Activated CD4-positive, alpha-beta T cell treated with anti-CD3 and anti-CD28 coated beads, Interleukin-2, amount 50 U/mL, for 16 hours (primary cell): ENCODE results near the gene SGK1.
A peak's percentile ranks its signal among the peaks of the same experiment; 100 is the strongest.
"Not testable (repeated sequence)": the region's sequence is repeated elsewhere in the genome, so short reads cannot be mapped to it uniquely, and the experiment has no call there.

Experiments
- DNase-seq: peaks from one replicate; pipeline ENCODE4 v3.0.0-alpha.2; 2020

SGK1 gene

DNA sequence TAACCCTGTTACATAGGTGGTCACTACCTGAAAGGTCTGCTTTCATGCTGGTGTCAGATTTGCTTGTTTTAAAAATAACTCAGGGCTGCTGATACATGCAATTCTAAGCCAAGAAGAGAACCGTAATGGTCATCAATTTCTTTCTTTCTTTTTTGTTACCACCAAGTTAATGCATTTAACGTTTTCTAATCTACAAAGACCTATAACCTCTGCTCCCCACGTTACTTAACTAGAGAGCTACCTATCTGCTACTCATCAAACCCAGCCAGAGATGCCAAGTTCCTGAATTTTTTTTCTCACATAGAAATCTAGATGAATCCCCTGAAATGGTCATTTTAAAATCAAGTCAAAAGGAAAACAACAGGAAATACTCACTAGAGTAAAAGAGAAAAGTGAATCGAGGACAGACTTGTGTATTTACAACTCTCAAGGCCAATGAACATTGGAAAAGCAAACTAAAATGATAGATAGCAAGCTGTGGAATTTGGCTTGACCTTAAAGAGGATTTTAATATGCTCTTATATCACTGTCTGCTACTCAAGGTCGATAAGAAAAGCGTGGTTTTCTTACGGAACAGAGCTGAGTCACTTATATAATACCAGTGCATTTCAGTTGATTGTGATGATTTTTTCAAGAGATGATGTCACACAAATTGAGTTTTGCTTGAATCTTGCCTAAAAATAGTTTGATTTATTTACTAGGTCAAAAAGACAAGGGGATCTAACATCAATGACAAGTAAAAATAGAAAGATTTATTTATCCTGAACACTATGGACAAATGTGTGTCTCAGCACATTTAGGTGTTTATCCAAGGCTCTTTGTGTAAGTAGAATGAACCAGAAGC lies 67.9 kb downstream of the SGK1 start:
- DNase-seq, result peak; percentile 43

DNA sequence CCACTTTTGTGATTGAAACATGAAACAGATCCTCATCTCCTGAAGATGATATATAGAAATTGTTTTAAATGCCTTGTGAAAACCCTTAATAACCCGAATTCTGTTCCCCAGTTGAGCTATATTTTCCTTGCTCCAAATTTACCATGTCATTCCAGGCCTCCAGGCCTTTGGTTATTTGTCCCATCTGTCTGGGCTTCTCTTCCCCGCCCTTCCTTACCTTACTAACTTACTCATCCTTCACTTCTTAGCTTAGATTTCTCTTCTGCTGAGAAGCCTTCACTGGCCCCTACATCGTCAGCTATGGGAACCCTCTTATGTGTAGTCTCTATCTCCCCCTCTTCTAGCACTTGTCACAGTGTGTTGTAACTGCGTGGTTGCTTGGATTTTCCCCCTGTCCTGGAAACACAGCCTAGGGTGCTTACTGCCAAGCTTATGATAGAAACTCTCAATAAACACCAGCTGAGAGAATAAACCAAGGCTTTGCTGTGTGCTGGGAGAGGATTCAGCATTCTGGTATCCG lies 68.6 kb downstream of the SGK1 start:
- no peak for DNase-seq

DNA sequence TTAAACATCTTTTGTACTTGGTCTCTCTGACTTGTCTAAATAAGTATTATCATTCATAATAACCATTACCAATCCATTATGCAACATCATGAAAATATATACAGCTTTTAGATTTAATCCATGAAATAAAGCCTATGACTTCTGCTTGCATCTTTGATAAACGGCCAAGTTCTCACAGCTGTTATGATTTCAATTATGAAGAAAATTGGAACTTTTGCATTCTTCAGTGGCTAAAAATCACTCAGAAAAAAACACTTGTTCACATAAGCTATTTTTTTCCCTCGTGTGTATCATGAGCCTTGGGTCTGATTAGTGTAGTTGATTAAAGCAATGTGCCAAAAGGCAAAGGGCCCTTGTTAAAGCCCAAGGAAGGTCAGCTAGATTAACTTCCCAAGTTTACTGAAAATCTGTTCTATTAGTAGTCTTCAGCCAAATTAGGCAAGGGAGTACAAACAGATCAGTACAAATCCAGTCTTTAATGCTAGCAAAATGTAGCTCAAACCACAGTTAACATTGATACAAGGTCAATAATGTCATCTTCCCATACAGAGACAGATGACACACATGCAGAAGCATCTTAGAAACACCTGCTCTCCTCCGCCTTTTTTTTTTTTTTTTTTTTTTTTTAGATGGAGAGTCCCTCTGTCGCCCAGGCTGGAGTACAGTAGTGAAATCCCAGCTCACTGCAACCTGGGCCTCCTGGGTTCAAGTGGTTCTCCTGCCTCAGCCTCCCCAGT lies 69.9 kb downstream of the SGK1 start:
- DNase-seq, result no peak

DNA sequence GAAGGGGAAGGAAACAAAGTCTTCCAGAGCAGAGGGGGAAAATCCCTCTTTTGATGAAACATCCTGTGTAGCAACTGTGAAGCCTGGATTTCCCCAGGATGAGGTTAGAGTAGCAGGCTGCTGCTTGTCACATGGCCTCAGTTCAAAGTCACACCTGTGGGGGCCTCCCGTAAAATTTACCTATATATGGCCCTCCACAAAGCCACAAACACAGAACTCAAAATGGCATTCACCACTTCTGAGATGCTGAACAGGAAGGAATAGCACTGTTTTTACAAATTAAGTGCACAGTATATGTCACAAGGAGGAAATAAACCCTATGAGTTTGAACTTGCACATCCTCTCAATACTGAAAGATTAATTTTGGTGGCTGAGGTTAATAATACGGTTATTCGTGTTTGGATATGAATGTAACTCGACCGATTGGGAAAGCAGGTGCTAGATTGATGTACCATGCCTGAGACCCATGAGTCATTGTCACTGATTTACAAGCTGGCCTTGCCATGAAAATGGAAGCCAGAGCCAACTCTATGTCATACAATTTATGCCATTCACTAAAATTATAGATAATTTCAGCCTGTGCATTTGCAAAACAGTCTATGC lies 70.6 kb downstream of the SGK1 start:
- peak; percentile 94 for DNase-seq

DNA sequence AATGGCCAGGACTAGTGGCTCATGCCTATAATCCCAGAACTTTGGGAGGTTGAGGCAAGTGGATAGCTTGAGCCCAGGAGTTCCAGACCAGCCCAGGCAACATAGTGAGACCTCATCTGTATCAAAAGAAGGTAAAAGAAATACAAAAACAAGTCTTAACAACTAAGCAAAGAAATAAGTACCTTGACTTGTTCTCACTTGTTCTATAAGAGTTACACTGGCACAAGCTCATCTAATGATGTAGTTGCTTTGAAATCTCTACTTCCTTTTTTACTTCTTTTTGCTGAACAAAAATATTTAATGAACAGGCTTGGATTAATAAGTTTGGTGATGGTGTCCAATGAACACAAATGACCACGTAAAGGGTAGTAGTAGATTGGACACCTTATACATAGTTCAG lies 72.2 kb downstream of the SGK1 start:
- no peak for DNase-seq

DNA sequence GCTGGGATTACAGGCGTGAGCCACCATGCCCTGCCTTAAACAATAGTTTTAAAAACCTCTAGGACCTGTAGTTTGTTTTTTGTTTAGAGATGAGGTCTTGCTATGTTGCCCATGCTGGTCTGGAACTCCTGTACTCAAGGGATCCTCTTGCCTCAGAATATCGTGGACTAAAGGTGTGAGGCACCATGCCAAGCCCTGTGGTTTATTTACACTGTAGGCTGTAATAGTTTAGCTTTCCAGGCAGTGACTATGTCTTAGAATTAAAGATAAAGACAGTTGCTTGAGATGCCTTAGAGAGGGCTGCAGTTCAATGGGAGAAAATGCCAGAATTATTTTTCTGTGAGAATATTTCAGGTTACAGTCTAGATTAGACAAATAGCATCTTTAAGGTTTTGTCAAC lies 72.9 kb downstream of the SGK1 start:
- DNase-seq, result no peak

DNA sequence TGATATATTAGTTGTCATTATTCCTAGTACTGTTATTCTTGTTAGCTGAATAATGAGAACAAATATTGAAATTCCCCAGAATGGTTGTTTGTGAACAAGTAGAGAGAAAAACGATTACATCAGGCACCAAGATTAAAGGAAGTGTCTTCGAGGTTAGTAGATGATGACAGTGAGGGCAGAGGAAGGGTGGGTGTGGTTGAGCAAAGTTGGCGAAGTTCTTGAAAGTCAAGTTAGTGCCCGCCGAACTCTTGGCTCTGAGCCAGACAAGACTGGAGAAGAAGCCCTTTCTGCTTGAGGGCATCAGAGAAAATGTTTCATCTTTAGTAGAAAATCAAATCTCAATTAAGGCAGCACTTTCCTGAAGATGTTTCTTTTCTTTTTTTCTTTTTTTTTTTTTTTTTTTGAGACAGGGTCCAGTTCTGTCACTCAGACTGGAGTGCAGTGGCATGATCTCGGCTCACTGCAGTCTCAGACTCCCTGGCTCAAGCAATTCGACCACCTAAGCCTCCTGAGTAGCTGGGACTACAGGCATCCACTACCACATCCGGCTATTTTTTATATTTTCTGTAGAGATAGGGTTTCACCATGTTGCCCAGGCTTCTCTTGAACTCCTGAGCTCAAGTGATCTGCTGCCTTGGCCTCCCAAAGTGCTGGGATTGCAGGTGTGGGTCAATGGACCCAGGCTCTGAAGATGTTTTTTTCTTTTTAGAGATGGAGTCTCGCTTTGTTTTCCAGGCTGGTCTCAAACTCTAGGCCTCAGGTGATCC lies 77.1 kb downstream of the SGK1 start:
- peak; percentile 85 for DNase-seq

DNA sequence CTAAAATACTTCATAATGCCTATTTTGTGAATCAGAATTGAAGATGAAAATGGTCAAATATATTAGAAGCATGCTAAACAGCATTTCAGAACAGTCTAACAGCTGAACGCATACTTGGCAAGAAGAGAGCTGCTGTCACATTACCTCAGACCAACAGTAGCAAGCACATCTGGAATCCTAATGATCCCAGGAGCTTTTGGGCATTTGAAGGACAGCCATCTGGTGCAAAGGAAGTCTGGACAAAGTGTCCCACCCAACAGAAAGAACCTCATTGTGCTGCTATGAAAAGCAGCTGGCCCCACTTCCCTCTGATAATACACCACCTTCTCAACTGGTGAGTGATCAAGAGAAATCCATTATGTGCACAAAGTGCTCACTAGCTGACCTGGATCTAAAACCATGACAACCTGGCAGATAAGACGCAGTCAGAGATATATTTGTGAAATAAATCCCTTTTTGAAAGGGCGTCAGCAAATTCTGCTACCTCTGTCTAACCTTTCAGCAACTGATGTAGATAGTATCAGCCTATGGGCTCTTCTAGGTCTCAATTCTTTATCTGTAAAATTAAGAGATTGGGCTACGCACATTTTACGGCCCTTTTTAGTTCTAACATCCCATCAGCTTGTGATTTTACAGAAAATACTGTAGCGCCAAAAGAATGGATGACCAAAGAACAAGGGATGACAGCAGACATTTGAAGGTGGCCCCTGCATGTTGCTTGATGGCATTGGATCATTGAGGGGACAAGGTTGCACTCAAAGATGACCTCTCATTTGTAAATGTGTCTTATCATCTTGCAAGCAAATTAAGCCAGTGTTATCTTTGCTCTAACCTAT lies 78.7 kb downstream of the SGK1 start:
- no peak for DNase-seq

DNA sequence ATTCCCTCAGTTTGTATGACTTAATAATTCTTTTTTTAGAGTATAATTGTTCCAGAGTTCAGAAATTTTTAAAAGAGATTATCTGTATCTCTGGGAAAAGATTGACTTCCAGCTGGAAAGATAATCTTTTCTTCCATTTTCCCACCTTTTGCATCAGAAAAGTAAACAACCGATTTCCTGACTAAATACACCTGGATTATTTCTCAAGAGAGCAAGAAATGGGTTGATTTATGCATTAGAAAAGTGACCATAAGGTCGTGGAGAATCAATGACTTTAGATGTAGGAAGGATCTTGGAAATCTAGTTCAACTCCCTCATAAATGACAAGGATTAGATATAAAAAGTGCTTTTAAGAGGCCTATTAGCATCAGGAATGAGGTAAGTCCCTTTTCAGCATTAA lies 79.9 kb downstream of the SGK1 start:
- no peak for DNase-seq

DNA sequence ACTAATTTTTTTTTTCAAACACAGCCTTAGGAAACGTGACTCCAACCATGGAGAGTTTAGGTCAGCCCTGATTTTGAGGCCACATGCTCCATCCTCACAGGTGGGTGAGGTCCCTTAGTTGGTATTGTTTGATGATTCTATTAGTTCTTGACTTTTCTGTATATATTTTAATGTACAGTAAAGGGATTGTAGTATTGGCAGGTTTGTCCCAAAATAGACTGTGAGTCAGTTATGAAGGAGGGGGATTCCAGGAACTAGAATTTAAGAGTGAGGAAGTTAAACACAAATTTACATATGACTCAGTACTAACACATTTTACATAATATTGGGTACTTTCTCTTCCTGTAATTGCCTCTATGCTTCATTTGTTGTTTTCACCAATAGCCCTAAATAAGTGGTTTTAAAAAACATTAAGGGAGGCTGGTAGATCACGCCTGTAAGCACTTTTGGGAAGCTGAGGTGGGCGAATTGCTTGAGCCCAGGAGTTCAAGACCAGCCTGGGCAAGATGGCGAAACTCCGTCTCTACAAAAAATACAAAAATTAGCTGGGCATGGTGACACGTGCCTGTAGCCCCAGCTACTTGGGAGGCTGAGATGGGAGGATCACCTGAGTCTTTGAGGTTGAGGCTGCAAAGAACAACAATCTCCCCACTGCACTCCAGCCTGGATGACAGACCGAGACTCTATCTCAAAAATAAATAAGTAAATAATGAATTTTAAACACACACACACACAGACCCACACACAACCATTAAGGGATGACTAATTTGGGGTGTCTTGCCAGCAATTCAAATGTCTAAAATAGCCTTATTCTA lies 81.8 kb downstream of the SGK1 start:
- DNase-seq, result peak; percentile 84

DNA sequence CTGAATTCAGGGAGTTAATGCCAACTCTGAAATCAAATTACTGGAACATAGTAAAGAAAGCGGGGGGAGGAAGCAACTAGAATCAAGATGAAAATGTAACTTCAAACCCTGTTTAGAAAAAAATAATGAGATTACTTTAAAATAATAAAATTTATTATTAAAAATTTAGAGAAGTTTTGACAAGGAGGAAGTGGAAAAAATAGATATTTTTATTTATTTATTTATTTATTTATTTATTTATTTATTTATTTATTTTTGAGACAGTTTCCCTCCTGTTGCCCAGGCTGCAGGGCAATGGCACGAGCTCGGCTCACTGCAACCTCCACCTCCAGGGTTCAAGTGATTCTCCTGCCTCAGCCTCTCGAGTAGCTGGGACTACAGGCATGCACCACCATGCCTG lies 82.6 kb downstream of the SGK1 start:
- DNase-seq, result not testable (repeated sequence)

DNA sequence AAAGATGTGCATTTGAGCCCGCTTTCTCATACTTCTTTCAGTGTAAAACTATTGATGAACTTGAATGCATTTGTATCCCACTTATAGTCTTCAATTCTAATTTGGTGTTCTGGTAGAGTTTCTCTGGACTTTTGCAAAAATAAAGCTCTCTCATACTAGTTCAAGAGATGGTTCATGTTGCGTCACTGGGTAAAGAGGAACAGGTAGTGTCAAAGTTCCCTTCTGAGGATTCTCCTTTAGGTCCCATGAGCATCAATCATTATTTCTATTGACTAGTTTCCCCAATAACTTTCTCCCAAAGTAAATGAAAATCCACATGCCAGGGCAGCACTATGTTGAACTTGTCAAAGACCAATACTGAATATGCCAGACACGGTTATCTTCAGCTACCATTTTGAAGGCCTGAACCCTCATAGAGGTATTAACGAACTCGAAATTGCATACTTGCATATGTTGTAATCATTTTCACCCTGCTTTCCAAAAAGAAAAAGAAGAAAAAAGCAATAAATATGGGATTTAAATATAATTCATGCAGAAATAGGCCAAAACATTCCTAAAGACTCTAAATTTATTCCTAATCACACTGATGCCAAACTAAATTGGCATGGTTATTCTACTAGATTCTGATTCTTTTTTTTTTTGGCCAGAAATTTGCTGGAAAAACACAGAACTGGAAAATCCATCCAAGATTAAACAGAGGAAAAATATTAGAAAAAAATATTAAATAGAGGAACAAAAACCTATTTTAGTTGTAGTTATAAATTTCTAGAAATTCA lies 84.5 kb downstream of the SGK1 start:
- no peak for DNase-seq

DNA sequence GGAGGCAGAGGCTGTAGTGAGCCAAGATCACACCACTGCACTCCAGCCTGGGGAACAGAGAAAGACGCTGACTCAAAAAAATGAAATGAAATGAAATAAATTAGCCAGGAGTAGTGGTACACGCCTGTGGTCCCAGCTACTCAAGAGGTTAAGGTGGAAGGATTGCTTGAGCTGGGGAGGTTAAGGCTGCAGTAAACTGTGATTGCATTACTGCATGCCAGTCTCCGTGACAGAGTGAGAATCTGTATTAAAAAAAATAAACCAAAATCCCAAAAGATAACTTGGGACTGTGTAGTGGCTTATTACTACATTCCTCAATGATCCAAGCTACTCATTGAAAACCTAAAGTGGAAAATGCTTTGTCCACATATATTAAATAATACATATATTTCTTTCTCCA lies 87.0 kb downstream of the SGK1 start:
- DNase-seq, result no peak

DNA sequence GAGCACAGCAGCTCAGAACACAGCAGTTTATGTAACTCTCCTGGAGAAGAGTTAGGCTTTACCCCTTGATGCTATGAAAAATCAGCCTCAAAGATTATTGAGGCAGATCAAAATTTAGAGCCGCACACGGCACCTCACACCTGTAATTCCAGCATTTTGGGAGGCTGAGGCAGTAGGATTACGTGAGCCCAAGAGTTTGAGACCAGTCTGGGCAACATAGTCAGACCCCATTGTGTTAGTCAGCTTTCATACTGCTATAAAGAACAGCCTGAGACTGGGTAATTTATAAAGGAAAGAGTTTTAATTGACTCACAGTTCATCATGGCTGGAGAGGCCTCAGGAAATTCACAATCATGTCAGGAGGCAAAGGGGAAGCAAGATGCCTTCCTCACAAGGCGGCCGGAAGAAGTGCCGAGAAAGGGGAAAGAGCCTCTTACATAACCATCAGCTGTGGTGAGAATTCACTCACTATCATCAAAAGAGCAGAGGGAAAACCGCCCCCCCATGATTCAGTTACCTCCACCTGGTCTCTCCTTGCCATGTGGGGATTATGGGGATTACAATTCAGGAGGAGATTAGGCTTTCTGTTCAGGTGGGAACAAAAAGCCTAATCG lies 87.7 kb downstream of the SGK1 start:
- DNase-seq, result no peak

DNA sequence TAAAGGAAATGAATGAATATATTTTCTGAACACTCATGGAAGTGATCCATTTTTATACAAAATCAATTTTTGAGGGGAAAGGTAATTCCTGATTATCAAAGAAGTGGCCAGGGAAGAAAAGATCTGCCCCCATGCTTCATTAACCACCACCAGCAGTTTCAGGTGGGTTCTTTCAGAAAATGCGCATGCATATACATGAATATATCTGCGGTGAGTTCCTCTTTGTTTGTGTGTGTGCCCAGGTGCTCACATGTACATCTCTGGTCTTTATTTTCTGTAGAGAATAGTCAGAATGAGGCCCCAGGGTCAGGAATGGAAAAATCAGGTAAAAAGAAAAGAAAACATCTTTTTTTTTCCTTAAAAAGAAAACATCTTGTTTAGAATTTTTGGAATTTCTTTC lies 88.4 kb downstream of the SGK1 start:
- DNase-seq, result no peak

DNA sequence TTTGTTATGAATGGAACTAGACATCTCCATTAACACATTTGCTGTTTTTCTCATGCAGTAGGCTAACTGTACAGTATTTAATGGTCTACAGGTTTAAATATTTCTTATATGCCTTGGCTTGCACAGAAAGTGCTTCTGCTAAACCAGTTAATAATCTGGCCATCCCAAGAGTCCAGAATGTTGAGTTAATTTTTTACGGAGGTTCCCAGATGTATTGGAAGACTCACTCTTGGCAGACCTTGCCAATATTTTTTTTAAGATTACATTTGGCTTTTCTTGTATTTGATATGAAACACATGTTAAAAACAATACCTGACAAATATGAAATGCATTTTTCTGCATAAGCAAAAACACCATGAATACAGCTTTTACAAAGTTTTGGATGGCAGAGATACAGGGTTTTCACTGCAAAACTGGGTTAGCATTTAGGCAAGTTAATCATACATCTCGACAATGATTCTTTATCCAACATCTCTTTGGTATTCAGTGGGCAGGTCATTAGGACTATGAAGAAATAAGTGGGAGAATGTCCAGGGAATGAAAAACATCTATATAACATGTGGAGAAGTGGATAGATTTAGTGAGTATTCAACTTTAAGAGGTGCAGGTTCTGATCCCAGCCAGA lies 94.0 kb downstream of the SGK1 start:
- no peak for DNase-seq

DNA sequence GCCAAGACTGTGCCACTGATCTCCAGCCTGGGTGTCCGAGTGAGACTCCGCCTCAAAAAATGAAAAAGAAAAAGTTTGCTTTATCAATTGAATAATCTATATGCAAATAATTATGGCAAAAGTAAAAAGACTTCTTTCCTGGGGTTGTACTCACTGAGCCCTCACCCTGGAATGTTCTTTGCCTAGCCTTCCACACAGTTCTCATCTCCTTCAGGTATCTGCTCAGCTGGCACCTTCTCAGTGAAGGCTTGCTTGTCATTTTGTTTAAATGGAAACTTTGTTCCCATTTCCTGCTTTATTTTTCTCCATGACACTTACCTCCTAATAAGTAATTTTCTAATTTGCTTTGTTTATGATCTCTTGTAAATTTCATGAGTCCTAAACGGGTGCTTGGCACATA lies 96.7 kb downstream of the SGK1 start:
- no peak for DNase-seq

DNA sequence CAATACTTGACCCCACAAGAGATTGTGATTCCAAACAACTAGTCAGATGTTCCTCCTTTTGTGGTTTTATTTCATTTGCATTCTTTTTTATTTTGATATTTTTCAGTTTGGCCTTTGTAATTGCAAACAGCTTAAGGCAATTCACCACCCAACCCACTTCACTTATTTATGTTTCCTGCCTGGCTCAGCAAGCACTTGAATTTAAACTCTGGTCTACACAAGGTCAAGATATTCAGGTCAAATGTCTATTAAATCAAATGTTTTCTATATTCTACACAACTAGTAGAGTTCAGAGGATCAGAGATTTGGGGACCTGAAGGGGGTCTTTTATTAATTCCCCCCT lies 100.1 kb downstream of the SGK1 start:
- DNase-seq, result no peak

DNA sequence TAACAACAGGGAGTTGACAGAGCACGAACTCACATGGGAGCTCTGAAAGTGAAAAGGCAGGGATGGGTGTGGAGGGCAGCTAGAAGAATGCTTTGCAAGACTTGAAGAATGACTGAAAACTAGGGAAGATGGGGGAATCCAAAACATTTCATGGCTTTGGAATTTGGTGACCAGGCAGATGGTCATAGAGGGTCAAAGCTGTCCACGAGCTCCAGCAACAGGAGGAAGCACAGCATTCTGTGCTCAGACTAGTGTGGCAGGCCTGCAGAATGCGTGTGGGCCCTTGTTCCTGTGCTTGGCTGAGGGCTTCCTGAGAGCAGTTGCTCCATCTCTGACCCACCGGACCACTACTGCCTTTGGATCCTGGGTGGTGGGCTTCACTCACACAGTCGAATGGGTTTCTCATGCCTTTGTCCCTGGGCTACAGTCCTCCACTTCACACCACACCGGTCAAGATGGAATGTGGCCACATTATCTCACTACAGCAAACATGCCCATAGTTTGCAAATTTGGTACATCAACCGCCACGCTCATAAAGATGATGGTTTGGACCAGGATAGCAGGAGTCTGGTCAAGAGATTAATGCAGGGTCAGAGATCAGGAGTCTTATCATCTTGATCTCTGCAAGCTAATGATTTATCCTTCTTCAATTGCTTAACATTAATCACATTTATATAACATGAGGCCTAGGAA lies 100.7 kb downstream of the SGK1 start:
- DNase-seq, result no peak
